22Rv1 (cell line): ENCODE measurements around the gene RACGAP1.

ENCODE experiments used
- CTCF ChIP-seq: fragments of 450-650 bp; IDR thresholded peaks from 2 replicates; pipeline ENCODE4 v1.5.1; 2017; ENCODE audit warnings: mild to moderate bottlenecking
- ZFX ChIP-seq: fragments of 450-650 bp; IDR thresholded peaks from 2 replicates; pipeline ENCODE4 v1.6.1; 2017; ENCODE audit warnings: antibody characterized with exemption, borderline replicate concordance

DNA sequence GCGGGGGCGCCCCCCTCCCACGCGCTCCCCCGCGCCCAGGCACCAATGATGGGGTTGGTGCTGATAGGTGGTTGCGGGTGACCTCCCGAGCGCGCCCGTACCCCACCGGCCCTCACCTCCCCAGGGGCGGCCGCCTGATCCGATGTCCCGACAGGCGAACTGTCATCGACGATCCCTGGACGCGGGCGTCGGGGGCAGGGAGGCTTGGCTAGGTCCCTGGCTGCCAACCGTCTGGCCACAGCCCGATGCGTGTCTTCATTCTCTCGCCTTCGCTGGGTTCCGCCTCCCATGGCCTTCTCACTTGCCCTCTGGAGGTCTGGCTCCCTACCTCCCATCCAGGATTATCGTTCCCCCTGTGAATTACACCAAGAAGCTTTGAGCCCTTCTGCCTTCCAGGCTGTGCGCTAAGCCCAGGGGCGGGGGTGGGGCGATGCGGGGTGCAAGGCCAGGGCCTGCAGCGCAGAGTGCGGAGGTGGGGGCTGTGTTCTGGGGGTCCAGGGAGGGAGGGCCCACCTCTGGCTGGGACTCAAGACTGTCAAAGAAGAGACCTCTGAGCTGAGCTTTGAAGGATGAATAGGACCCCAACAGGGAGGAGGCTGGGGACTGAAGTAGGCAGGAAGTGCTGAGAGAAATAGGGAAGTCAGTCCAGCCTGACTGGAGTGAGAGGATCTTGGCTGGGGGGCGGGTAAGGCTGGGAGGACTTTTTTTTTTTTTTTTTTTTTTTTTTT is 7.7 kb upstream of the RACGAP1 start:
- TF ChIP-seq CTCF (no peak), ZFX (no peak)
